ENCODE measurements around the gene PCARE. TPM values are rescaled to one million over a fixed set of nuclear protein-coding genes. Genes with fewer than 3 reads are reported as not detected.

The PCARE gene
- total and polyA plus RNA-seq, 4 donors, result not detected

DNA sequence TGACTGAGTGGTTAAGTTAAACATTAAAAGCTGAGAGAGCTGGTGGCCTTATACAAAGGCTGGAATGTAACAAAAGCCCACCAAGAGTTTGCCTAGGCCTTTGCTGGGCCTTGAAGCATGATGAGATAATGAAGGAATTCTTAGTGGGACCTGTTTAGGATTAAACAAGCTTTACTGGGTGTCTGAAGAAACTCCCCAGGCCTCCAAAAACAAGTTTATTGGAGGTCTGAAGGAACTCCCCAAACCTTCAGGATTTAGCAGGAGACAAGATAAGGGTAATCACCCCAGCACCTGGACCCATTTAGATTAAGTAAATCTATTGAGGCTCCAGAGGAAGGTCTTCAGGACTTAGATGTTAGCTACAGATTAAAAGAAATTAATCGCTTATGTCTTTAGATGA is 18.7 kb downstream of the PCARE start (continued):
- TF ChIP-seq, protein P1, sequence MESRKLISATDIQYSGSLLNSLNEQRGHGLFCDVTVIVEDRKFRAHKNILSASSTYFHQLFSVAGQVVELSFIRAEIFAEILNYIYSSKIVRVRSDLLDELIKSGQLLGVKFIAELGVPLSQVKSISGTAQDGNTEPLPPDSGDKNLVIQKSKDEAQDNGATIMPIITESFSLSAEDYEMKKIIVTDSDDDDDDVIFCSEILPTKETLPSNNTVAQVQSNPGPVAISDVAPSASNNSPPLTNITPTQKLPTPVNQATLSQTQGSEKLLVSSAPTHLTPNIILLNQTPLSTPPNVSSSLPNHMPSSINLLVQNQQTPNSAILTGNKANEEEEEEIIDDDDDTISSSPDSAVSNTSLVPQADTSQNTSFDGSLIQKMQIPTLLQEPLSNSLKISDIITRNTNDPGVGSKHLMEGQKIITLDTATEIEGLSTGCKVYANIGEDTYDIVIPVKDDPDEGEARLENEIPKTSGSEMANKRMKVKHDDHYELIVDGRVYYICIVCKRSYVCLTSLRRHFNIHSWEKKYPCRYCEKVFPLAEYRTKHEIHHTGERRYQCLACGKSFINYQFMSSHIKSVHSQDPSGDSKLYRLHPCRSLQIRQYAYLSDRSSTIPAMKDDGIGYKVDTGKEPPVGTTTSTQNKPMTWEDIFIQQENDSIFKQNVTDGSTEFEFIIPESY (IDR thresholded peaks at IDR 0.05), result no peak
- TF ChIP-seq, protein P2, sequence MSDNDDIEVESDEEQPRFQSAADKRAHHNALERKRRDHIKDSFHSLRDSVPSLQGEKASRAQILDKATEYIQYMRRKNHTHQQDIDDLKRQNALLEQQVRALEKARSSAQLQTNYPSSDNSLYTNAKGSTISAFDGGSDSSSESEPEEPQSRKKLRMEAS (IDR thresholded peaks at IDR 0.05), result no peak
- no peak for TF ChIP-seq JUND (IDR thresholded peaks at IDR 0.05)

DNA sequence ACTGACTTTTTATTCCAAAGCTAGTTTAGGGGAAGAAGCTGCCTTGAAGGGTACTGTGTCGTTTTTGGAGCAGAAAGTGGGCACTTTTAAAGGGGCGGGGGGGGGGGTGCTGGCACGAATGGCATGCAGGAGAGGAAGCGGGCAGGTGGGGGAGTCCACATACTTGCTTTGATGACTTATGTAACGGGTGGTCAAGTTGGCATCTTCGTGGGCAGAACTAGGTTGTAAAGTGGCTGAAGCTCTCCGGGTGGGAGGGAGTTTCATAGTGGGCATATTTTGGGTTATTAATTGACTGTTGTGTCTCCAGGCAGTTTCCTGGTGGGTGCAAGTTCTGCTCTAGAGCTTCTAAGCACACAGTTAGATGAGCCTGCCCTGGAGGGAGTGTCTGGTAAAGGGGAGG is 19.9 kb downstream of the PCARE start:
- DNase-seq (ENCODE audit: low spot score), result no peak
- no peaks in the 10 kb centered on the region for H3K36me3 ChIP-seq (ENCODE audit: control insufficient read depth in 4 of 4, insufficient read depth in 3 of 4, low read depth in 1 of 4, low read length in 3 of 4)
- H3K9me3 ChIP-seq (ENCODE audit: control insufficient read depth in 4 of 4, low read length in 3 of 4), result no peaks in the 10 kb centered on the region
- WGBS, result 70% methylated on average over 7 of the region's 7 CpGs
- H3K9ac ChIP-seq (ENCODE audit: low read depth in 1 of 2, low read length in 2 of 2), result no peak overlapping the region
- no peak overlapping the region for H3K4me3 ChIP-seq (ENCODE audit: low read depth in 1 of 3, low read length in 3 of 3)
- H3K27me3 ChIP-seq (ENCODE audit: control insufficient read depth in 4 of 4, insufficient read depth in 4 of 4, low read length in 3 of 4), result no peaks in the 10 kb centered on the region
- H3K4me1 ChIP-seq (ENCODE audit: control insufficient read depth in 4 of 4, insufficient read depth in 4 of 4, low read length in 3 of 4), result no peaks in the 10 kb centered on the region
- H3K27ac ChIP-seq (ENCODE audit: low read depth in 1 of 2, low read length in 2 of 2), result no peak overlapping the region
- TF ChIP-seq, protein P3, sequence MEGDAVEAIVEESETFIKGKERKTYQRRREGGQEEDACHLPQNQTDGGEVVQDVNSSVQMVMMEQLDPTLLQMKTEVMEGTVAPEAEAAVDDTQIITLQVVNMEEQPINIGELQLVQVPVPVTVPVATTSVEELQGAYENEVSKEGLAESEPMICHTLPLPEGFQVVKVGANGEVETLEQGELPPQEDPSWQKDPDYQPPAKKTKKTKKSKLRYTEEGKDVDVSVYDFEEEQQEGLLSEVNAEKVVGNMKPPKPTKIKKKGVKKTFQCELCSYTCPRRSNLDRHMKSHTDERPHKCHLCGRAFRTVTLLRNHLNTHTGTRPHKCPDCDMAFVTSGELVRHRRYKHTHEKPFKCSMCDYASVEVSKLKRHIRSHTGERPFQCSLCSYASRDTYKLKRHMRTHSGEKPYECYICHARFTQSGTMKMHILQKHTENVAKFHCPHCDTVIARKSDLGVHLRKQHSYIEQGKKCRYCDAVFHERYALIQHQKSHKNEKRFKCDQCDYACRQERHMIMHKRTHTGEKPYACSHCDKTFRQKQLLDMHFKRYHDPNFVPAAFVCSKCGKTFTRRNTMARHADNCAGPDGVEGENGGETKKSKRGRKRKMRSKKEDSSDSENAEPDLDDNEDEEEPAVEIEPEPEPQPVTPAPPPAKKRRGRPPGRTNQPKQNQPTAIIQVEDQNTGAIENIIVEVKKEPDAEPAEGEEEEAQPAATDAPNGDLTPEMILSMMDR (IDR thresholded peaks at IDR 0.05; ENCODE audit: low read depth, low read length, missing input control), result no peak
- TF ChIP-seq, protein P2 (IDR thresholded peaks at IDR 0.05), result no peak
- TF ChIP-seq RXRA (IDR thresholded peaks at IDR 0.05), result no peak
- no peak for TF ChIP-seq EGR1 (IDR thresholded peaks at IDR 0.05; ENCODE audit: low read depth in 2 of 2)
- TF ChIP-seq FOXA1 (IDR thresholded peaks at IDR 0.05), result no peak
- TF ChIP-seq YY1 (IDR thresholded peaks at IDR 0.05), result no peak
- no peak for TF ChIP-seq FOXA2 (IDR thresholded peaks at IDR 0.05)

GRCh38 chr2:29053670-29054400 is 20.5 kb downstream of the PCARE start:
- H3K4me1 ChIP-seq (ENCODE audit: control insufficient read depth in 4 of 4, insufficient read depth in 4 of 4, low read length in 3 of 4), result no peaks in the 10 kb centered on the region
- WGBS, result 80% methylated on average over 5 of the region's 5 CpGs
- TF ChIP-seq RAD21 (IDR thresholded peaks at IDR 0.05), result no peak
- no peak for TF ChIP-seq FOXA2 (IDR thresholded peaks at IDR 0.05)
- TF ChIP-seq FOXA1 (IDR thresholded peaks at IDR 0.05), result no peak
- no peak for TF ChIP-seq REST (IDR thresholded peaks at IDR 0.05)
- TF ChIP-seq SP1 (IDR thresholded peaks at IDR 0.05), result no peak
- TF ChIP-seq EGR1 (IDR thresholded peaks at IDR 0.05; ENCODE audit: low read depth in 2 of 2), result no peak
- TF ChIP-seq, protein P2 (IDR thresholded peaks at IDR 0.05), result no peak
- no peak for TF ChIP-seq RXRA (IDR thresholded peaks at IDR 0.05)
- no peak for TF ChIP-seq GABPA (IDR thresholded peaks at IDR 0.05 in 1 of 2, conservative IDR thresholded peaks at IDR 0.05 in 1 of 2)
- no peak for TF ChIP-seq YY1 (IDR thresholded peaks at IDR 0.05)
- TF ChIP-seq, protein P4, sequence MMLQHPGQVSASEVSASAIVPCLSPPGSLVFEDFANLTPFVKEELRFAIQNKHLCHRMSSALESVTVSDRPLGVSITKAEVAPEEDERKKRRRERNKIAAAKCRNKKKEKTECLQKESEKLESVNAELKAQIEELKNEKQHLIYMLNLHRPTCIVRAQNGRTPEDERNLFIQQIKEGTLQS (IDR thresholded peaks at IDR 0.05), result no peak
- no peaks in the 10 kb centered on the region for H3K9me3 ChIP-seq (ENCODE audit: control insufficient read depth in 4 of 4, low read length in 3 of 4)
- no peak overlapping the region for H3K4me3 ChIP-seq (ENCODE audit: low read depth in 1 of 3, low read length in 3 of 3)
- no peaks in the 10 kb centered on the region for H3K27me3 ChIP-seq (ENCODE audit: control insufficient read depth in 4 of 4, insufficient read depth in 4 of 4, low read length in 3 of 4)
- H3K9ac ChIP-seq (ENCODE audit: low read depth in 1 of 2, low read length in 2 of 2), result no peak overlapping the region
- no peak overlapping the region for H3K27ac ChIP-seq (ENCODE audit: low read depth in 1 of 2, low read length in 2 of 2)
- DNase-seq (ENCODE audit: low spot score), result no peak
- H3K36me3 ChIP-seq (ENCODE audit: control insufficient read depth in 4 of 4, insufficient read depth in 3 of 4, low read depth in 1 of 4, low read length in 3 of 4), result no peaks in the 10 kb centered on the region
